Retinal pigment epithelial cell (primary cell): Measurements from ENCODE around the gene STIM1.
"Not testable (repeated sequence)": the region's sequence is repeated elsewhere in the genome, so short reads cannot be mapped to it uniquely, and the experiment has no call there.

Source experiments
- DNase-seq: peaks from one replicate; pipeline ENCODE4 v3.0.0-alpha.2; 2010; ENCODE audit warnings: low read depth
- H3K4me3 ChIP-seq: 2 replicates; pipeline ENCODE4 v1.5.1; 2011; ENCODE audit warnings: mild to moderate bottlenecking, low read length, control low read depth, moderate library complexity
- CTCF ChIP-seq: conservative IDR thresholded peaks from 2 replicates; pipeline ENCODE4 v1.5.1; 2011; ENCODE audit warnings: low read depth, low read length, control low read depth, inconsistent platforms

STIM1 gene

GRCh38 chr11:3995949-3996554, 140.6 kb downstream of the STIM1 start:
- no peak for TF ChIP-seq CTCF
- no peak for DNase-seq
- no peak overlapping the region for H3K4me3 ChIP-seq

- no peak for DNase-seq
- H3K4me3 ChIP-seq = no peak overlapping the region
- no peak for TF ChIP-seq CTCF
Observed at GRCh38 chr11:3996651-3997050, 141.2 kb downstream of the STIM1 start.

GRCh38 chr11:4004753-4005152, 149.3 kb downstream of the STIM1 start:
- DNase-seq, H3K4me3 ChIP-seq: not testable (repeated sequence)

- no peak overlapping the region for H3K4me3 ChIP-seq
- no peak for TF ChIP-seq CTCF
- no peak for DNase-seq
Observed at GRCh38 chr11:4006946-4007680, 151.6 kb downstream of the STIM1 start.

- DNase-seq = no peak
- no peak for TF ChIP-seq CTCF
- no peak overlapping the region for H3K4me3 ChIP-seq
Observed at GRCh38 chr11:4008116-4008515, 152.7 kb downstream of the STIM1 start.

- DNase-seq, H3K4me3 ChIP-seq: not testable (repeated sequence)
Observed at GRCh38 chr11:4016602-4017001, 161.1 kb downstream of the STIM1 start.

GRCh38 chr11:4017129-4017528, 161.7 kb downstream of the STIM1 start:
- DNase-seq = no peak
- H3K4me3 ChIP-seq = no peak overlapping the region
- TF ChIP-seq CTCF = no peak

- no peak for DNase-seq
- H3K4me3 ChIP-seq = no peak overlapping the region
- TF ChIP-seq CTCF = no peak
Observed at GRCh38 chr11:4018641-4019040, 163.2 kb downstream of the STIM1 start.
